GM12878 (cell line): Measurements from ENCODE around the gene ACTR8. TPM values are rescaled to one million over a fixed set of nuclear protein-coding genes. Genes with fewer than 3 reads are reported as not detected.

Experiments
- ASH2L ChIP-seq: fragments of 300-600, 200-600 bp; sonication (generic); IDR thresholded peaks from 2 replicates; pipeline ENCODE4 v1.6.1; 2017; ENCODE audit warnings: low read depth, mild to moderate bottlenecking, borderline replicate concordance
- LARP7 ChIP-seq: fragments of 450-650 bp; IDR thresholded peaks from 2 replicates; pipeline ENCODE4 v1.6.1; 2017; ENCODE audit warnings: mild to moderate bottlenecking
- POLR2AphosphoS2 ChIP-seq: IDR thresholded peaks from 2 replicates; pipeline ENCODE4 v1.6.1; 2011; ENCODE audit warnings: low read depth, mild to moderate bottlenecking, low read length, improper control_type of control experiment, moderate library complexity
- SIN3A ChIP-seq: IDR thresholded peaks from 2 replicates; pipeline ENCODE4 v1.6.1; 2012; ENCODE audit warnings: low read depth, low read length, improper control_type of control experiment
- SKIL ChIP-seq: fragments of 450-650 bp; IDR thresholded peaks from 2 replicates; pipeline ENCODE4 v1.6.1; 2017; ENCODE audit warnings: mild to moderate bottlenecking, low read depth, inconsistent platforms; ENCODE audit not compliant: poor library complexity, severe bottlenecking
- TCF7 ChIP-seq: IDR thresholded peaks from 2 replicates; pipeline ENCODE4 v1.6.1; 2014; ENCODE audit warnings: antibody characterized with exemption, borderline replicate concordance
- ZNF592 ChIP-seq: fragments of 450-650 bp; IDR thresholded peaks from 2 replicates; pipeline ENCODE4 v1.6.1; 2017; ENCODE audit warnings: mild to moderate bottlenecking, moderate library complexity
- polyA plus RNA-seq, 11 experiments: library from polyadenylated mRNA; depleted of rRNA in 4 of 11; unstranded in 6 of 11; stranded (reverse) in 5 of 11; fragments of >200 nt; fragmentation: Nextera tagmentation in 4 of 11; fragmentation: Illumina TruSeq in 1 of 11; extraction: Ambion mirVana in 4 of 11; extraction: Trizol in 1 of 11; gene quantifications; 1 replicate in 1 of 11; 2 replicates in 10 of 11; pipeline versions ENCODE4 v1.2.1 to v1.2.3, GENCODE V29; 2011 to 2016; ENCODE audit warnings: inconsistent platforms in 2 of 11, missing spikeins in 2 of 11, low read depth in 1 of 11
- total RNA-seq, 4 experiments: library from RNA; depleted of rRNA in 3 of 4; stranded (reverse); fragments of >200 nt in 3 of 4; fragmentation: Illumina TruSeq in 1 of 4; extraction: Trizol in 1 of 4; gene quantifications; 2 replicates each; pipeline versions ENCODE4 v1.2.1 to v1.2.3, GENCODE V29; 2013 to 2021
- TF ChIP-seq, protein P1 (sequence below): fragments of 450-650 bp; IDR thresholded peaks from 2 replicates; pipeline ENCODE4 v1.6.1; 2017; ENCODE audit warnings: low read depth, mild to moderate bottlenecking, moderate library complexity

Gene ACTR8
- total and polyA plus RNA-seq, 10 of the 15 experiments (the other 5 are each of a cell fraction or from before 2014, with no cell fraction given), result 5.3 to 35.7 (median 26.4) TPM

DNA sequence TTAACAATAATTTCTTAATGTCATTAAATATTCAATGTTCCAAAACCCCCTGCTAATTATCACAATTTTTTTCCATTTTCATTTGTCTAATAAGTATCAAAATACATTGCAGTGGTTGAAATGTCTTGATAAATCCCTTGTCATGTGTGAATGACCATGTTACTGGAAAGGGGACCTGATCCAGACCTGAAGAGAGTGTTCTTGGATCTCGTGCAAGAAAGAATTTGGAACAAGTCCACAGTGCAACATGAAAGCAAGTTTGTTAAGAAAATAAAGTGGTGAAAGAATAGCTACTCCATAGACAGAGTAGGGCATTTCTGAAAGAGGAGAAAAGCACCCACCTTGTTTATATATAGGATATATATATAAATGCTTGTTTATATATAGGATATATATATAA is 20.1 kb upstream of the ACTR8 start (continued):
- TF ChIP-seq ZNF592 (no peak), SIN3A (no peak), ASH2L (no peak), SKIL (no peak), LARP7 (no peak), TCF7 (no peak), POLR2AphosphoS2 (no peak)
- TF ChIP-seq, protein P1, sequence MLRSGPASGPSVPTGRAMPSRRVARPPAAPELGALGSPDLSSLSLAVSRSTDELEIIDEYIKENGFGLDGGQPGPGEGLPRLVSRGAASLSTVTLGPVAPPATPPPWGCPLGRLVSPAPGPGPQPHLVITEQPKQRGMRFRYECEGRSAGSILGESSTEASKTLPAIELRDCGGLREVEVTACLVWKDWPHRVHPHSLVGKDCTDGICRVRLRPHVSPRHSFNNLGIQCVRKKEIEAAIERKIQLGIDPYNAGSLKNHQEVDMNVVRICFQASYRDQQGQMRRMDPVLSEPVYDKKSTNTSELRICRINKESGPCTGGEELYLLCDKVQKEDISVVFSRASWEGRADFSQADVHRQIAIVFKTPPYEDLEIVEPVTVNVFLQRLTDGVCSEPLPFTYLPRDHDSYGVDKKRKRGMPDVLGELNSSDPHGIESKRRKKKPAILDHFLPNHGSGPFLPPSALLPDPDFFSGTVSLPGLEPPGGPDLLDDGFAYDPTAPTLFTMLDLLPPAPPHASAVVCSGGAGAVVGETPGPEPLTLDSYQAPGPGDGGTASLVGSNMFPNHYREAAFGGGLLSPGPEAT, result no peak
